ENCODE data around the gene SEPTIN8.

Gene SEPTIN8

GRCh38 chr5:132765311-132766019, 11.6 kb downstream of the SEPTIN8 start:
- no peak for DNase-seq (ENCODE audit: low read depth in 2 of 3, low spot score in 1 of 3)

- no peak for DNase-seq (ENCODE audit: low read depth in 2 of 3, low spot score in 1 of 3)
Observed at GRCh38 chr5:132764671-132765238, 12.3 kb downstream of the SEPTIN8 start.

- DNase-seq (ENCODE audit: low read depth in 2 of 3, low spot score in 1 of 3): no peak
Observed at GRCh38 chr5:132764051-132764450, 13.0 kb downstream of the SEPTIN8 start.

- no peak for DNase-seq (ENCODE audit: low read depth in 2 of 3, low spot score in 1 of 3)
Observed at GRCh38 chr5:132763181-132764036, 13.6 kb downstream of the SEPTIN8 start.

GRCh38 chr5:132762246-132763000, 14.6 kb downstream of the SEPTIN8 start:
- DNase-seq (ENCODE audit: low read depth in 2 of 3, low spot score in 1 of 3): no peak

- no peak for DNase-seq (ENCODE audit: low read depth in 2 of 3, low spot score in 1 of 3)
Observed at GRCh38 chr5:132761321-132762240, 15.5 kb downstream of the SEPTIN8 start.

GRCh38 chr5:132760601-132761317, 16.3 kb downstream of the SEPTIN8 start:
- no peak for DNase-seq (ENCODE audit: low read depth in 2 of 3, low spot score in 1 of 3)

GRCh38 chr5:132760049-132760420, 17.0 kb downstream of the SEPTIN8 start:
- DNase-seq (ENCODE audit: low read depth in 2 of 3, low spot score in 1 of 3): no peak

GRCh38 chr5:132759114-132760048, 17.7 kb downstream of the SEPTIN8 start:
- DNase-seq (ENCODE audit: low read depth in 2 of 3, low spot score in 1 of 3): no peak

- DNase-seq (ENCODE audit: low read depth in 2 of 3, low spot score in 1 of 3): no peak
Observed at GRCh38 chr5:132758451-132758850, 18.6 kb downstream of the SEPTIN8 start.

GRCh38 chr5:132756542-132756941, 20.5 kb downstream of the SEPTIN8 start:
- DNase-seq (ENCODE audit: low read depth in 2 of 3, low spot score in 1 of 3): no peak

- DNase-seq (ENCODE audit: low read depth in 2 of 3, low spot score in 1 of 3): no peak
Observed at GRCh38 chr5:132754947-132755346, 22.1 kb downstream of the SEPTIN8 start.

GRCh38 chr5:132754111-132754510, 22.9 kb downstream of the SEPTIN8 start:
- no peak for DNase-seq (ENCODE audit: low read depth in 2 of 3, low spot score in 1 of 3)

- DNase-seq (ENCODE audit: low read depth in 2 of 3, low spot score in 1 of 3): no peak
Observed at GRCh38 chr5:132753135-132753987, 23.7 kb downstream of the SEPTIN8 start.

GRCh38 chr5:132752581-132753125, 24.4 kb downstream of the SEPTIN8 start:
- no peak for DNase-seq (ENCODE audit: low read depth in 2 of 3, low spot score in 1 of 3)

GRCh38 chr5:132751971-132752580, 25.0 kb downstream of the SEPTIN8 start:
- DNase-seq (ENCODE audit: low read depth in 2 of 3, low spot score in 1 of 3): no peak

GRCh38 chr5:132751444-132751843, 25.6 kb downstream of the SEPTIN8 start:
- no peak for DNase-seq (ENCODE audit: low read depth in 2 of 3, low spot score in 1 of 3)
